ENCODE data around the gene SETD2.
"Not testable (repeated sequence)": the region's sequence is repeated elsewhere in the genome, so short reads cannot be mapped to it uniquely, and the experiment has no call there.

Gene SETD2

DNA sequence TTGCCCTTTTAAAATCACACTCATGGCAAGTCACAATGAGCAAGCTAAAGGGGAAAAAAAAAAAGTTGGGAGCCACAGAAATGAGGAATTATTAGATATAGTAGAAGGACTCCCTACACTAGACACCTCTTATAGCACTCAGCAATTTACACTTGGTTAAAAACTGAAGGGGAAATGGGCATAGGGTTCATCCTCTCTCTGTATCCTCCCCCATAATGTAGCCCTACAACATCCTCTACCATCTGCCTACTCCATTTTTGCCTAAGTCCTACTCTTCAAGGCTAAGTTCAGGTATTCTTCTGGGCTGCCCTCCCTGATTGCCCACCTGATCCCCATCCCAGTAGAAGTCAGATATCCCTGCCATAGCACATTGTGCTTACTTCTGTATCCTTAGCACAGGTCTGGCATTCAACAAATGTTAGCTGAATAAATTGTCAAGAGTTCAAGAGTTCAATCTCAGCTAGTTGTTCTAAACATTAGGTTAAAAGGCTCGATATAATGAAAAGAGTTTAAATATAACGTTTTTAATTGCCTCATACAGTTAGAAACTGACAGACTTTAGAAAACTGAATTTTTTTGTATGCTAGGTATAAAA, 14.5 kb downstream of the SETD2 start:
- no peak for DNase-seq (ENCODE audit: low read depth in 1 of 2, low spot score in 1 of 2)

DNA sequence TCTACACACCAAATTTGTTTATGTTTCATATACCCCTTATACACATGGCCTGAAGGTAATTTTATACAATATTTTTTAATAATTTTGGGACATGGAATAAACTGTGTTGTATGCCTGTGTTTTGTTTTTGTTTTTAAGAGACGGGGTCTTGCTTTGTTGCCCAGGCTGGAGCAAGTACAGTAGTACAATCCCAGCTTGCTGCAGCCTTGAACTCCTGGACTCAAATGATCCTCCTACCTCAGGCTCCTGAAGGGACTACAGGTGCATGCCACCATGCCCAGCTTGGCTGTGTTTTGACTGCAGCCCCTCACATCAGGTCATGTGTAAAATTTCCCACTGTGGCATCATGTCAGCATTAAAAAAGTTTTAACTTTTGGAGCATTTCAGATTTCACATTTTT, 18.6 kb downstream of the SETD2 start:
- DNase-seq (ENCODE audit: low read depth in 1 of 2, low spot score in 1 of 2): no peak

- DNase-seq (ENCODE audit: low read depth in 1 of 2, low spot score in 1 of 2): no peak
These were observed 20.8 kb downstream of the SETD2 start for GRCh38 chr3:47143068-47143467.

- not testable (repeated sequence) for DNase-seq (ENCODE audit: low read depth in 1 of 2, low spot score in 1 of 2)
These were observed 21.4 kb downstream of the SETD2 start for GRCh38 chr3:47142536-47142935.

GRCh38 chr3:47140973-47141461, 22.9 kb downstream of the SETD2 start:
- DNase-seq (ENCODE audit: low read depth in 1 of 2, low spot score in 1 of 2): not testable (repeated sequence)

GRCh38 chr3:47140553-47140952, 23.4 kb downstream of the SETD2 start:
- DNase-seq (ENCODE audit: low read depth in 1 of 2, low spot score in 1 of 2): not testable (repeated sequence)

DNA sequence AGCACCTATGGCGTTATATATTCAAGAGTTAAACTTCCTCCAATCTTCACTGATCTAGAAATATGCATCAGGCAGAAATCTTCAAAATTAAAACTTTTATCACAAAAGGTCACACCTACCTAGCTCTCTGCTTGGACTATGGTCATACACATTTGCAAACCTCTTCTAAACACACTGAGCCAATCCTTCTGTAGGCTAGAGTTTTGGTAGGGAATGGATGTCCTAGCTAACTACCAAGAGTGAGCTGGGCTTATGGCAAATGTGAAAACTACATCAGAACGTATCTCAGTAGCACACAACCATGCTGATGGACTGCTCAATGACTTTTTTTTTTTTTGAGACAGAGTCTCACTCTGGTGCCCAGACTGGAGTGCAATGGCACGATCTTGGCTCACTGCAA, 29.6 kb downstream of the SETD2 start:
- no peak for DNase-seq (ENCODE audit: low read depth in 1 of 2, low spot score in 1 of 2)

DNA sequence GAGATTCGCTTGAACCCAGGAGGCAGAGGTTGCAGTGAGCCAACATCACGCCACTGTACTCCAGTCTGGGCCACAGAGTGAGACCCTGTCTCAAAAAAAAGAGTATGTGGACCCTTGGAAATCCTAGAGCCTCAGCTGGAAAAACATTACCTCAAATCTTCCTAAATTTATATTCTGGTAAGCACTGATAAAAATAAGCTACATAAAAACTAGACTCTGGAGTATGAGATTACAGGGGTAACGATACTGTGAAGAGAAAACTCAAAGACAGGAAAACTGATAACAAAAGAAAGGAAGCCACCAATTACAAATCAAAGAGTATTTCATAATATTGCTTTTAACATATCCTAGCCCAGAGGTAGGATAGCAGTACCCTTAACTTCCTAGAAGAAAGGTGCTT, 30.3 kb downstream of the SETD2 start:
- DNase-seq (ENCODE audit: low read depth in 1 of 2, low spot score in 1 of 2): no peak

DNA sequence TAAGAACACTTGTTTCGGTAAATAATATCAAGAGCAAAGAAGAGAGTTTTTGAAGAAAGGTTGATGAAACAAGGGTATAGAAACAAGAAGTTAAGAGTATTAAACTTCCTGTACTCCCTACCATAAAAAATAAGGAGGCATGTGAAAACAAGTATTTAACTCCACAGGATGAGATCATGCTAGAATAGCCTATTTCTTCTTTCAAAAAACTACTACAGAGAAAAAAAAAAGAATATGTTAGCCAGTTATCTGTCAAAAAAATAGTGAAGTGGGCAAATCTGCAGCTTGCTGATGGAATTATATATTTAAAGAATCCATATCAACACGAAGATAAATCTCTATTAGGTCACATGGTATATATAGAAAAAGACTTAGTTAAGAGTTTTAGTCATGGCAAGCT, 33.4 kb downstream of the SETD2 start:
- DNase-seq (ENCODE audit: low read depth in 1 of 2, low spot score in 1 of 2): no peak

DNA sequence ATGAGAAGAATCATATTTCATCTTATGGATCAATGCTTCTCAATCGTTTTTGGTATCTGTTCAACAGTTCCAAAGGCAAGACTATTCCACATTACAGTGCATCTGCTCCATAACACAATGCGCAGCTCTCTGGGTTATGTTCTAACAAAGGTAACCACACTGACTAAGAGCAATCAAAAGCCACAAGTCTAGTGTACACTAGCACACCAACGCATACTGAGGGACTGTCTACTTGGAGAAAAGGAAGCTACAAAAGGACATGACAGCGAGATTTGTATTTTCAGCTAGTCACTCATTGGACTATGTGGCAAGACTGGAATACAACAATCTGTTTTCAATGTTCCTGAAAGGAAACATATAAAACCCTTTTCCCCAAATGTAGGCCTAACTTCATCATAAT, 35.8 kb downstream of the SETD2 start:
- no peak for DNase-seq (ENCODE audit: low read depth in 1 of 2, low spot score in 1 of 2)

DNA sequence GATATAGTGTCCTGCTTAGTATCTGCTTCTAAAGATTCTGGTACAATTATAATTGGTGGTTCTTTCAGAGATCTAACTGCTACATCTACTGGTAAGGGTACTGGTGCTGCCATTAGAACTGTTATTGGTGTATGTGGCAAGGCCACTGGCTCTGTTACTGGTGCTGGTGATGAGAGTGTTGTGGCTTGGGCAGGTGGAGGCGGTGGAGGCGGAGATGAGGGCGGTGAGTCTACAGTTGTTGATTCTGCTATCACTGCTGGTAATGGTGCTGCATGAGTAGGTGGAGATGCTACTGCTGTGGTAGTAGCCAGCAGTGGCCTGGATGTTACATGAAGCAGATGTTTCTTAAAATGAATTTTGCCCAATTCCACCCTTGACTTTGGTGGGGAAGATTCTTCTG, 40.1 kb downstream of the SETD2 start:
- DNase-seq (ENCODE audit: low read depth in 1 of 2, low spot score in 1 of 2): no peak

- no peak for DNase-seq (ENCODE audit: low read depth in 1 of 2, low spot score in 1 of 2)
These were observed 42.5 kb downstream of the SETD2 start for GRCh38 chr3:47121409-47121808.

GRCh38 chr3:47120138-47120537, 43.8 kb downstream of the SETD2 start:
- DNase-seq (ENCODE audit: low read depth in 1 of 2, low spot score in 1 of 2): no peak

DNA sequence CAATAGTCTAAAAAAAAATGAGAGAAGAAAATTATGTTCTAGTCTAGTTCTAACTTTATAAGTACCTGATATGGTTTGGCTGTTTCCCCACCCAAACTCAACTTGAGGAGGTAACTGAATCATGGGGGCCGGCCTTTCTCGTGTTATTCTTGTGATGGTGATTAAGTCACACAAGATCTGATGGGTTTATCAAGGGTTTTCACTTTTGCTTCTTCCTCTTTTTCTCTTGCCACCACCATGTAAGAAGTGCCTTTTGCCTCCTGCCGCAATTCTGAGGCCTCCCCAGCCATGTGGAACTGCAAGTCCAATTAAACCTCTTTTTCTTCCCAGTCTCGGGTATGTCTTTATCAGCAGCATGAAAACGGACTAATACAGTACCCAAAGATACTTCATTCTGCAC, 44.5 kb downstream of the SETD2 start:
- DNase-seq (ENCODE audit: low read depth in 1 of 2, low spot score in 1 of 2): not testable (repeated sequence)

- no peak for DNase-seq (ENCODE audit: low read depth in 1 of 2, low spot score in 1 of 2)
These were observed 46.0 kb downstream of the SETD2 start for GRCh38 chr3:47117807-47118364.

DNA sequence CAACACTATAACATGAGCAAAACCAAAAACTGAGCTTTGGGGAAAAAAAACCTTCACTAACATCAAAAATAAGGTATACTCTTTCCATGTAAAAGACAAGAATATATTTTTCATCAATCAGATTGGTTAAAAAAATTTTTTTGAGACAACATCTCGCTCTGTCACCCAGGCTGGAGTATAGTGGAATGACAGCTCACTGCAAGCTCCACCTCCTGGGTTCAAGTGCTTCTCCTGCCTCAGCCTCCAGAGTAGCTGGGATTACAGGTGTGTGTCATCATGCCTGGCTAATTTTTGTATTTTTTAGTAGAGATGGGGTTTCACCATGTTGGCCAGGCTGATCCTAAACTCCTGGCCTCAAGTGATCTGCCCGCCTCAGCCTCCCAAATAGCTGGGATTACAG, 48.4 kb downstream of the SETD2 start:
- DNase-seq (ENCODE audit: low read depth in 1 of 2, low spot score in 1 of 2): not testable (repeated sequence)

GRCh38 chr3:47113669-47114365, 50.1 kb downstream of the SETD2 start:
- no peak for DNase-seq (ENCODE audit: low read depth in 1 of 2, low spot score in 1 of 2)

- DNase-seq (ENCODE audit: low read depth in 1 of 2, low spot score in 1 of 2): no peak
These were observed 50.9 kb downstream of the SETD2 start for GRCh38 chr3:47112997-47113396.

DNA sequence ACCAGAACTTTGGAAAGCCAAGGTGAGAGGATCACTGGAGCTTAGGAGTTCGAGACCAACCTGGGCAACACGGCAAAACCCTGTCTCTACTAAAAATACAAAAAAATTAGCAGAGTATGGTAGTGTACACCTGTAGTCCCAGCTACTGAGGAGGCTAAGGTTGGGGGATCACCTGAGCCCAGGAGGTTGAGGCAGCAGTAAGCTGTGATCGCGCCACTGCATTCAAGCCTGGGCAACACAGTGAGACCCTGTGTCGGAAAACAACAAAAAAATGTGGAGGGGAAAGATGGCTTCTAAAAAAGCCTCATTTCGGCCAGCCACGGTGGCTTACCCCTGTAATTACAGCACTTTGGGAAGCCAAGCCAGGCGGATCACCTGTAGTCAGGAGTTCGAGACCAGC, 54.5 kb downstream of the SETD2 start:
- no peak for DNase-seq (ENCODE audit: low read depth in 1 of 2, low spot score in 1 of 2)

GRCh38 chr3:47108546-47108945, 55.4 kb downstream of the SETD2 start:
- DNase-seq (ENCODE audit: low read depth in 1 of 2, low spot score in 1 of 2): no peak

DNA sequence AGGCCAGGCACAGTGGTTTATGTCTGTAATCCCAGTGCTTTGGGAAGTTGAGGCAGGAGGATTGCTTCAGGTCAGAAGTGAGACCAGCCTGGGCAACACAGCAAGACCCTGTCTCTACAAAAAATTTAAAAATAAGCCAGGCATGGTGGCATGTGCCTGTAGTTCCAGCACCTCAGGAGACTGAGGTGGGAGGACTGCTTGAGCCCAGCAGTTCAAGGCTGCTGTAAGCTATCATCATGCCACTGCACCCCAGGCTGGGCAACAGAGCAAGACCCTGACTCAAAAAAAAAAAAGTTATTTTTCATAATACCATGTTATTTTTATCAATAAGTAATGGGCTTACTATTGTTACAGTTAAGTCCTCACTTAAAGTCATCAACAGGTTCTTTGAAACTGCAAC, 59.7 kb downstream of the SETD2 start:
- DNase-seq (ENCODE audit: low read depth in 1 of 2, low spot score in 1 of 2): no peak

- no peak for DNase-seq (ENCODE audit: low read depth in 1 of 2, low spot score in 1 of 2)
These were observed 60.3 kb downstream of the SETD2 start for GRCh38 chr3:47103619-47104018.

Data from stimulated activated CD4-positive, alpha-beta T cell treated with anti-CD3 and anti-CD28 coated beads, Interleukin-15, amount 100 ng/mL, for 1 hour (primary cell).